ENCODE results near the gene ELMO1. TPM values are rescaled to one million over a fixed set of nuclear protein-coding genes. Genes with fewer than 3 reads are reported as not detected.
A peak's percentile ranks its signal among the peaks of the same experiment; 100 is the strongest.

ELMO1 gene
- total and polyA plus RNA-seq, 8 donors, result 3.0 to 20.6 (median 6.6) TPM

GRCh38 chr7:37038706-37039105, 410.0 kb downstream of the ELMO1 start:
- no peak for ATAC-seq

DNA sequence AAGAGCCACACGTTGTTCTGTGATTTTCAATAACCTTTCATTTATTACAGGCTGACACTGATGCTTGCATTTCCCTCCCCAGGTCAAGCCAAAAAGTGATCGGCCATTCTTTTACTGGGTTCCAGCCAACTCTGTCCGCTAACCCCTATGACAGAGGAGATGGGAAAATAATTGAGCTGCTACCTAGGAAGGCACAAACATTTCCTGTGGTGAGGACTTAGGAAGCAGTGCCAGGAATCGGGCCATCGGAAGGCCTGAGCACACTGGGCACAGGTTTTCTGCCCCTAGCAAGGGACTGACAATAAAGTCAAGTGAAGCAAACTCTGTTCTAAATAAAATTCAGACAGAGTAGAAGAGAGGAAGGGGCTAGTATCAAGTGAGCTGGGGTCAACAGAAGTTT, 411.4 kb downstream of the ELMO1 start:
- WGBS, 2 donors, result 86 to 89% methylated on average over 5 of the region's 5 CpGs
- H3K36me3 ChIP-seq, result no peaks in the 10 kb centered on the region
- H3K27ac ChIP-seq, result no peak overlapping the region
- peaks cover 0 to 5% (median 4%) of the 10 kb centered on the region in 3 donors for H3K4me1 ChIP-seq
- no peaks in the 10 kb centered on the region for H3K9me3 ChIP-seq
- H3K27me3 ChIP-seq, result no peaks in the 10 kb centered on the region
- H3K4me3 ChIP-seq, result no peak overlapping the region
- no peak for FAIRE-seq
- DNase-seq, result no peak
- TF ChIP-seq, protein P1, sequence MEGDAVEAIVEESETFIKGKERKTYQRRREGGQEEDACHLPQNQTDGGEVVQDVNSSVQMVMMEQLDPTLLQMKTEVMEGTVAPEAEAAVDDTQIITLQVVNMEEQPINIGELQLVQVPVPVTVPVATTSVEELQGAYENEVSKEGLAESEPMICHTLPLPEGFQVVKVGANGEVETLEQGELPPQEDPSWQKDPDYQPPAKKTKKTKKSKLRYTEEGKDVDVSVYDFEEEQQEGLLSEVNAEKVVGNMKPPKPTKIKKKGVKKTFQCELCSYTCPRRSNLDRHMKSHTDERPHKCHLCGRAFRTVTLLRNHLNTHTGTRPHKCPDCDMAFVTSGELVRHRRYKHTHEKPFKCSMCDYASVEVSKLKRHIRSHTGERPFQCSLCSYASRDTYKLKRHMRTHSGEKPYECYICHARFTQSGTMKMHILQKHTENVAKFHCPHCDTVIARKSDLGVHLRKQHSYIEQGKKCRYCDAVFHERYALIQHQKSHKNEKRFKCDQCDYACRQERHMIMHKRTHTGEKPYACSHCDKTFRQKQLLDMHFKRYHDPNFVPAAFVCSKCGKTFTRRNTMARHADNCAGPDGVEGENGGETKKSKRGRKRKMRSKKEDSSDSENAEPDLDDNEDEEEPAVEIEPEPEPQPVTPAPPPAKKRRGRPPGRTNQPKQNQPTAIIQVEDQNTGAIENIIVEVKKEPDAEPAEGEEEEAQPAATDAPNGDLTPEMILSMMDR (IDR thresholded peaks at IDR 0.05), result no peak
- intact Hi-C loops (cut with DNase I), result no loop called here
- no peak for ATAC-seq

More at GRCh38 chr7:37038706-37039105, 410.0 kb downstream of the ELMO1 start:
- no peak for DNase-seq
- Histone ChIP-seq H3K4me1 (no peaks in the 10 kb centered on the region), H3K4me3 (no peak overlapping the region), H3K27ac (no peak overlapping the region), H3K27me3 (no peaks in the 10 kb centered on the region), H3K36me3 (no peaks in the 10 kb centered on the region), H3K9me3 (no peaks in the 10 kb centered on the region)
- intact Hi-C loops (cut with DNase I), result no loop called here
- no peak for FAIRE-seq
- TF ChIP-seq, protein P1 (IDR thresholded peaks at IDR 0.05), result no peak

DNA sequence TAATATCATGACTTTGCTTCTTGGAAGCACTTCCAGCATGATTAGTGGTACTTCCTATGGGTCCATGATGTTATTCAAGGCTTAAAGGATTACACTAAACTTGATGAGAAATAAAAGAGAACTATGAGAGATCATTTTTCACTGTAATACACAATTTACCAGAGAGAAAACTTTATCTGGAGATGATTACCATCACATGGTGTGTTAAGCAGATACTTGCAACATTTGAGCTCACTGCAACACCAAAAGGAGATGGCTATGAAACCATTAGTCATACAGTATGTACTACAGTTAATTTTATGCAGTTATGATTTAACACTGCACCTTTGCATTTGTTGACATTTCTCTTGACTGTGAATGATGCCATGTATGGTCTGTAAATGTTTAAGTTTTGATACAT, 413.0 kb downstream of the ELMO1 start:
- intact Hi-C loops (cut with DNase I), result no loop called here
- no peak for FAIRE-seq
- H3K27me3 ChIP-seq, result no peaks in the 10 kb centered on the region
- ATAC-seq, result no peak
- DNase-seq, result no peak
- peaks cover 7 to 18% (median 14%) of the 10 kb centered on the region in 3 donors for H3K4me1 ChIP-seq
- H3K36me3 ChIP-seq, result no peaks in the 10 kb centered on the region
- TF ChIP-seq, protein P1 (IDR thresholded peaks at IDR 0.05), result no peak
- no peak overlapping the region for H3K27ac ChIP-seq
- no peak overlapping the region for H3K4me3 ChIP-seq
- H3K9me3 ChIP-seq, result no peaks in the 10 kb centered on the region

- 92 to 94% methylated on average over 8 of the region's 8 CpGs for WGBS, 2 donors
- intact Hi-C loops (cut with DNase I), result no loop called here
- peak overlapping the region in 1 of 4 donors; percentile 76 for H3K27ac ChIP-seq
Observed at GRCh38 chr7:37033141-37033540, 415.5 kb downstream of the ELMO1 start.

GRCh38 chr7:37032258-37032601, 416.4 kb downstream of the ELMO1 start:
- TF ChIP-seq, protein P1 (IDR thresholded peaks at IDR 0.05), result no peak
- intact Hi-C loops (cut with DNase I), result no loop called here
- 92 to 96% methylated on average over 4 of the region's 4 CpGs for WGBS, 2 donors
- Histone ChIP-seq H3K36me3 (no peaks in the 10 kb centered on the region), H3K27ac (peak overlapping the region; percentile 47 to 83 (median 73)), H3K4me1 (peaks cover 7 to 18% (median 14%) of the 10 kb centered on the region in 3 donors), H3K9me3 (no peaks in the 10 kb centered on the region), H3K27me3 (no peaks in the 10 kb centered on the region), H3K4me3 (no peak overlapping the region)
- FAIRE-seq, result no peak
- DNase-seq, result no peak
- peak; percentile 15 to 33 (median 27) for ATAC-seq

More at GRCh38 chr7:37033141-37033540, 415.5 kb downstream of the ELMO1 start:
- no peak for DNase-seq
- Histone ChIP-seq H3K36me3 (no peaks in the 10 kb centered on the region), H3K4me3 (no peak overlapping the region), H3K27me3 (no peaks in the 10 kb centered on the region), H3K9me3 (no peaks in the 10 kb centered on the region), H3K4me1 (peaks cover 7 to 18% (median 14%) of the 10 kb centered on the region in 3 donors)
- no peak for ATAC-seq
- FAIRE-seq, result no peak
- TF ChIP-seq, protein P1 (IDR thresholded peaks at IDR 0.05), result no peak

Measured in pancreas (tissue), 10 donors.